ENCODE results near the gene ANKDD1B. TPM values are rescaled to one million over a fixed set of nuclear protein-coding genes. Genes with fewer than 3 reads are reported as not detected.
"Not testable (repeated sequence)": the region's sequence is repeated elsewhere in the genome, so short reads cannot be mapped to it uniquely, and the experiment has no call there.

ANKDD1B gene
- total RNA-seq, 2 donors from 2014 or later = 3.6 to 6.3 TPM

- Histone ChIP-seq H3K9ac (ENCODE audit: low read depth in 2 of 2, low read length in 2 of 2) (no peak overlapping the region), H3K27ac (no peak overlapping the region), H3K9me3 (no peaks in the 10 kb centered on the region), H3K36me3 (no peaks in the 10 kb centered on the region), H3K4me3 (no peak overlapping the region), H3K27me3 (no peaks in the 10 kb centered on the region), H3K4me1 (no peaks in the 10 kb centered on the region)
- intact Hi-C loops (cut with DNase I) = no loop called here
- TF ChIP-seq CTCF (IDR thresholded peaks at IDR 0.05) = no peak
- no peak for DNase-seq
Measured at GRCh38 chr5:75601567-75601966, 9.7 kb upstream of the ANKDD1B start.

- no peaks in the 10 kb centered on the region for H3K27me3 ChIP-seq
- no peak for DNase-seq
- no peaks in the 10 kb centered on the region for H3K4me1 ChIP-seq
- H3K27ac ChIP-seq = no peak overlapping the region
- intact Hi-C loops (cut with DNase I) = no loop called here
- TF ChIP-seq CTCF (IDR thresholded peaks at IDR 0.05) = no peak
- no peak overlapping the region for H3K4me3 ChIP-seq
- H3K9ac ChIP-seq (ENCODE audit: low read depth in 2 of 2, low read length in 2 of 2) = no peak overlapping the region
- no peaks in the 10 kb centered on the region for H3K9me3 ChIP-seq
- H3K36me3 ChIP-seq = no peaks in the 10 kb centered on the region
Measured at GRCh38 chr5:75601996-75602395, 9.3 kb upstream of the ANKDD1B start.

- no peak for DNase-seq
- TF ChIP-seq CTCF (IDR thresholded peaks at IDR 0.05) = no peak
- intact Hi-C loops (cut with DNase I) = no loop called here
- H3K27ac ChIP-seq = no peak overlapping the region
- no peaks in the 10 kb centered on the region for H3K9me3 ChIP-seq
- H3K27me3 ChIP-seq = no peaks in the 10 kb centered on the region
- no peaks in the 10 kb centered on the region for H3K36me3 ChIP-seq
- H3K9ac ChIP-seq (ENCODE audit: low read depth in 2 of 2, low read length in 2 of 2) = no peak overlapping the region
- H3K4me1 ChIP-seq = no peaks in the 10 kb centered on the region
- H3K4me3 ChIP-seq = no peak overlapping the region
Measured at GRCh38 chr5:75603371-75603770, 7.9 kb upstream of the ANKDD1B start.

GRCh38 chr5:75603821-75604220 is 7.4 kb upstream of the ANKDD1B start:
- Histone ChIP-seq H3K9ac (ENCODE audit: low read depth in 2 of 2, low read length in 2 of 2) (no peak overlapping the region), H3K27me3 (no peaks in the 10 kb centered on the region), H3K36me3 (no peaks in the 10 kb centered on the region), H3K4me3 (no peak overlapping the region), H3K27ac (no peak overlapping the region), H3K9me3 (no peaks in the 10 kb centered on the region), H3K4me1 (no peaks in the 10 kb centered on the region)
- TF ChIP-seq CTCF (IDR thresholded peaks at IDR 0.05) = no peak
- no peak for DNase-seq
- intact Hi-C loops (cut with DNase I) = no loop called here

- DNase-seq; intact Hi-C loops (cut with DNase I); H3K36me3 ChIP-seq; H3K27ac ChIP-seq; H3K9me3 ChIP-seq; H3K9ac ChIP-seq (ENCODE audit: low read depth in 2 of 2, low read length in 2 of 2); H3K4me1 ChIP-seq; H3K4me3 ChIP-seq; H3K27me3 ChIP-seq: not testable (repeated sequence)
Measured at GRCh38 chr5:75607341-75607740, 3.9 kb upstream of the ANKDD1B start.

GRCh38 chr5:75608870-75609269 is 2.4 kb upstream of the ANKDD1B start:
- no peak for DNase-seq
- Histone ChIP-seq H3K9me3 (no peaks in the 10 kb centered on the region), H3K9ac (ENCODE audit: low read depth in 2 of 2, low read length in 2 of 2) (no peak overlapping the region), H3K27me3 (no peaks in the 10 kb centered on the region), H3K4me3 (no peak overlapping the region), H3K4me1 (no peaks in the 10 kb centered on the region), H3K36me3 (no peaks in the 10 kb centered on the region), H3K27ac (no peak overlapping the region)
- intact Hi-C loops (cut with DNase I) = no loop called here
- TF ChIP-seq CTCF (IDR thresholded peaks at IDR 0.05) = no peak

Measured in colonic mucosa (tissue), 4 donors.